Spinal cord (tissue), 10 donors: Measurements from ENCODE around the gene LRCH4. TPM values are rescaled to one million over a fixed set of nuclear protein-coding genes. Genes with fewer than 3 reads are reported as not detected.
"Not testable (repeated sequence)": the region's sequence is repeated elsewhere in the genome, so short reads cannot be mapped to it uniquely, and the experiment has no call there.

Experiments used
- DNase-seq, 6 donors: peaks; one replicate each; pipeline versions ENCODE4 v3.0.0 to v3.0.0-alpha.2; 2013 to 2015; ENCODE audit warnings: low spot score in 6 of 6, low read depth in 4 of 6
- H3K27ac ChIP-seq: one replicate; pipeline ENCODE4 v1.5.1; 2013; ENCODE audit warnings: low read depth, low read length, control low read depth
- H3K27me3 ChIP-seq: one replicate; pipeline ENCODE4 v1.6.1; 2013; ENCODE audit warnings: low read length; ENCODE audit not compliant: control insufficient read depth, insufficient read depth
- H3K36me3 ChIP-seq: one replicate; pipeline ENCODE4 v1.6.1; 2013; ENCODE audit warnings: low read length; ENCODE audit not compliant: control insufficient read depth, insufficient read depth
- H3K4me1 ChIP-seq: one replicate; pipeline ENCODE4 v1.6.1; 2013; ENCODE audit warnings: low read length; ENCODE audit not compliant: control insufficient read depth, insufficient read depth
- H3K4me3 ChIP-seq: one replicate; pipeline ENCODE4 v1.5.1; 2013; ENCODE audit warnings: low read depth, low read length, control low read depth
- H3K9me3 ChIP-seq: one replicate; pipeline ENCODE4 v1.6.1; 2013; ENCODE audit warnings: low read length; ENCODE audit not compliant: control insufficient read depth, insufficient read depth
- WGBS: methylation state at CpG from one replicate; pipeline ENCODE4 v1.1.5; 2013; ENCODE audit warnings: missing lambda C conversion rate; ENCODE audit not compliant: insufficient coverage; 5-methylcytosine and 5-hydroxymethylcytosine counted together
- polyA plus RNA-seq, 2 donors: library from polyadenylated mRNA; unstranded; fragments of 120-200 nt; gene quantifications; one replicate each; pipeline ENCODE4 v1.2.1, GENCODE V29; 2013; ENCODE audit not compliant: insufficient read length in 2 of 2
- total RNA-seq, 2 donors: library from RNA; depleted of rRNA in 1 of 2; stranded (reverse); fragments of 120-200 nt in 1 of 2; fragments of >200 nt in 1 of 2; gene quantifications; one replicate each; pipeline versions ENCODE4 v1.2.3 to v1.2.4, GENCODE V29; 2013 to 2014
- donor health status: healthy.

LRCH4 gene
- total and polyA plus RNA-seq, 4 donors, result 9.6 to 61.3 (median 29.1) TPM

- Histone ChIP-seq H3K4me1 (peaks cover 44% of the 10 kb centered on the region), H3K4me3 (peak overlapping the region; percentile 31), H3K36me3 (peaks cover 58% of the 10 kb centered on the region), H3K9me3 (no peaks in the 10 kb centered on the region), H3K27me3 (peaks cover 9% of the 10 kb centered on the region), H3K27ac (peak overlapping the region; percentile 64)
- peak in 3 of 6 donors; percentile 48 to 75 (median 64) for DNase-seq
- WGBS, result 17% methylated on average over 28 of the region's 36 CpGs
These were observed 16.8 kb downstream of the LRCH4 start for GRCh38 chr7:100568896-100569844.

GRCh38 chr7:100568176-100568895 lies 17.6 kb downstream of the LRCH4 start:
- no peak overlapping the region for H3K27ac ChIP-seq
- 78% methylated on average over 10 of the region's 11 CpGs for WGBS
- H3K27me3 ChIP-seq, result peaks cover 9% of the 10 kb centered on the region
- no peaks in the 10 kb centered on the region for H3K9me3 ChIP-seq
- DNase-seq, result no peak
- no peak overlapping the region for H3K4me3 ChIP-seq
- peaks cover 60% of the 10 kb centered on the region for H3K36me3 ChIP-seq
- peaks cover 51% of the 10 kb centered on the region for H3K4me1 ChIP-seq

- H3K4me1 ChIP-seq, result peaks cover 51% of the 10 kb centered on the region
- H3K27me3 ChIP-seq, result peaks cover 9% of the 10 kb centered on the region
- H3K9me3 ChIP-seq, result no peaks in the 10 kb centered on the region
- no peak overlapping the region for H3K4me3 ChIP-seq
- DNase-seq, result no peak
- H3K36me3 ChIP-seq, result peaks cover 60% of the 10 kb centered on the region
- H3K27ac ChIP-seq, result no peak overlapping the region
- WGBS, result 34% methylated on average over 3 of the region's 3 CpGs
These were observed 18.2 kb downstream of the LRCH4 start for GRCh38 chr7:100567751-100568175.

DNA sequence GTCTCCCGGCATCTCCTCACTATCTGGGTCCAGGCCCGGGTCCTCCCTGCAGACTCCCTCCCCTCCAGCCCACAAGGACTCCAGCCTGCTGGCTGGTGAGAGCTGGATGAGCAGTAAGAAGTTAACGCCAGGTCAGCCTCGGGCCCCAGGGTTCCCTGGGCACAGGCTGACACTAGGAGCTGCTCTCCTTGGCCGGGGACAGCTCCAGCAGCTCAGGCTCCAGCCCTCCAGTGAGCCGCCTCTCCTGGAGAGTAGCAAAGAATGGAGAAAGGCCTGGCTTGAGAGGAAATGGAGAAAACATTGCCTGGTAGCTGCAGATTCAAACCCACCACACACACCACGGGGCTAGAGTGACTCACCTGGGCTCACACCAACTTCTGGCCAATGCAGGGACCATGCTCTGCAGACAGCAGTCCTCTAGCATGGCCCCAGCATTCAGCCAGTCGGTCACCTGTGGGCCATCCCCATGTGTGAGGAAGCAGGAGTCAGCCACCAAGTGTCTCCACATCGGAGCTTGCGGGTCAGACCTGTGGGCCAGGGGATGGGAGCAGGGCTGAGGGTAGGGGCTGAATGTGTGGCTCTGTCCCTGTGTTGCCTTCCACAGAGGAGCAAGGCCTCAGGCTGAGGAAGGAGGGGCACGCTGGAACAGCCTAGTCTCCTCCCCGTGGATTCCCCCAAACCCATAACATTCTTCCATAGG lies 18.7 kb downstream of the LRCH4 start:
- no peaks in the 10 kb centered on the region for H3K9me3 ChIP-seq
- peaks cover 9% of the 10 kb centered on the region for H3K27me3 ChIP-seq
- 78% methylated on average over 7 of the region's 12 CpGs for WGBS
- no peak for DNase-seq
- H3K4me1 ChIP-seq, result peaks cover 51% of the 10 kb centered on the region
- H3K27ac ChIP-seq, result no peak overlapping the region
- no peak overlapping the region for H3K4me3 ChIP-seq
- H3K36me3 ChIP-seq, result peaks cover 60% of the 10 kb centered on the region

GRCh38 chr7:100566018-100566531 lies 19.9 kb downstream of the LRCH4 start:
- H3K27ac ChIP-seq, result no peak overlapping the region
- H3K36me3 ChIP-seq, result peaks cover 66% of the 10 kb centered on the region
- H3K4me3 ChIP-seq, result no peak overlapping the region
- DNase-seq, result no peak
- H3K4me1 ChIP-seq, result peaks cover 46% of the 10 kb centered on the region
- peaks cover 5% of the 10 kb centered on the region for H3K27me3 ChIP-seq
- H3K9me3 ChIP-seq, result no peaks in the 10 kb centered on the region
- WGBS, result 84% methylated on average over 5 of the region's 6 CpGs

- no peak overlapping the region for H3K27ac ChIP-seq
- H3K9me3 ChIP-seq, result no peaks in the 10 kb centered on the region
- no peak overlapping the region for H3K4me3 ChIP-seq
- H3K36me3 ChIP-seq, result peaks cover 67% of the 10 kb centered on the region
- no peaks in the 10 kb centered on the region for H3K27me3 ChIP-seq
- DNase-seq, result no peak
- peaks cover 38% of the 10 kb centered on the region for H3K4me1 ChIP-seq
- WGBS, result 93% methylated on average over 4 of the region's 11 CpGs
These were observed 20.8 kb downstream of the LRCH4 start for GRCh38 chr7:100565133-100565571.

DNA sequence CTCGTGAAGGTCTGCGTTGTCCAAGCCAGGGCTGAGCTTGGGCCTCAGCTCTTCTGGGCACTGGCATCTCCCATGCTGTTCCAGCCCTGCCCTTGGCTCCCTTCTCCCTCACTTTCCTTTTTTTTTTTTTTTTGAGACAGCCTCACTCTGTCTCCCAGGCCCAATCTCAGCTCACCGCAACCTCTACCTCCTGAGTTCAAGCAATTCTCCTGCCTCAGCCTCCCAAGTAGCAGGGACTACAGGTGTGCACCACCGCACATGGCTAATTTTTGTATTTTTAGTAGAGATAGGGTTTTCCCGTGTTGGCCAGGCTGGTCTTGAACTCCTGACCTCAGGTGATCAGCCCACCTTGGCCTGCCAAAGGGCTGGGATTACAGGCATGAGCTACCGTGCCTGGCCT lies 21.5 kb downstream of the LRCH4 start:
- H3K4me3 ChIP-seq, H3K27ac ChIP-seq, DNase-seq, H3K9me3 ChIP-seq, H3K27me3 ChIP-seq: not testable (repeated sequence)
- Histone ChIP-seq H3K4me1 (peaks cover 37% of the 10 kb centered on the region), H3K36me3 (peaks cover 72% of the 10 kb centered on the region)
- 87% methylated on average over 4 of the region's 6 CpGs for WGBS

GRCh38 chr7:100563809-100564400 lies 22.0 kb downstream of the LRCH4 start:
- 35% methylated on average over 12 of the region's 12 CpGs for WGBS

GRCh38 chr7:100563100-100563564 lies 22.8 kb downstream of the LRCH4 start:
- H3K9me3 ChIP-seq, result no peaks in the 10 kb centered on the region
- H3K36me3 ChIP-seq, result peaks cover 73% of the 10 kb centered on the region
- no peak for DNase-seq
- no peaks in the 10 kb centered on the region for H3K27me3 ChIP-seq
- no peak overlapping the region for H3K27ac ChIP-seq
- 96% methylated on average over 6 of the region's 8 CpGs for WGBS
- no peak overlapping the region for H3K4me3 ChIP-seq
- H3K4me1 ChIP-seq, result peaks cover 27% of the 10 kb centered on the region

More at GRCh38 chr7:100563809-100564400, 22.0 kb downstream of the LRCH4 start:
- peaks cover 73% of the 10 kb centered on the region for H3K36me3 ChIP-seq
- peaks cover 33% of the 10 kb centered on the region for H3K4me1 ChIP-seq
- no peaks in the 10 kb centered on the region for H3K27me3 ChIP-seq
- DNase-seq, result peak in 3 of 6 donors; percentile 36 to 71 (median 63)
- H3K4me3 ChIP-seq, result no peak overlapping the region
- no peaks in the 10 kb centered on the region for H3K9me3 ChIP-seq
- H3K27ac ChIP-seq, result no peak overlapping the region
